ENCODE results near the gene IQCK. TPM values are rescaled to one million over a fixed set of nuclear protein-coding genes. Genes with fewer than 3 reads are reported as not detected.

IQCK gene
- total and polyA plus RNA-seq, 2 donors (not counting 3 experiments of a cell fraction or from before 2014, with no cell fraction given): 17.2 to 18.1 TPM

DNA sequence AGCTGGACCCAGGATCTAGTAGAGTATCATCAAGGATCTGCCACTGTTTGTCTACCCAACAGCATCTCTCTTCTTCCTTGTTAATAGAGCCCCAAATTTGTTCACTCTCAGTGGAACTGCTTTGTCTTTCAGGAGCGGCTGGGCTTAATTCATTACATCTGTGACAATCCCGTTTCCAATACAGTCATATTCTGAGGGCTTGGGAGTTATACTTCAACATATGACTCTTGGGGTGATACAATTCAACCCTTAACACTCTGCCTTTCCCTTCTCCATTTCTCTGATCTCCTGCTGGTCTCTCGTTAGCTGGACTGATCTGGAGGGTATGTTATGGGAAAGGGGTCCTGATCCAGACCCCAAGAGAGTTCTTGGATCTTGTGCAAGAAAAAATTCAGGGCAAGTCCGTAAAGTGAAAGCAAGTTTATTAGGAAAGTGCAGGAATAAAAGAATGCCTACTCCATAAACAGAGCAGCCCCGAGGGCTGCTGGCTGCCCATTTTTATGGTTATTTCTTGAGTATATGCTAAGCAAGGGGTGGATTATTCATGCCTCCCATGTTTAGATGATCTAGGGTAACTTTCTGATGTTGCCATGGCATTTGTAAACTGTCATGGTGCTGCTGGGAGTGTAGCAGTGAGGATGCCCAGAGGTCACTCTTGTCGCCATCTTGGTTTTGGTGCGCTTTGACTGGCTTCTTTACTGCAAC lies 42.4 kb downstream of the IQCK start:
- no peaks in the 10 kb centered on the region for H3K79me2 ChIP-seq (ENCODE audit: control insufficient read depth, insufficient read depth, low read length)
- ChIA-PET POLR2A (no interaction called here), CTCF (interaction anchor here (0.6 kb wide), 1 partner anchor 82 kb away, joined by 3 read pairs; no protein-coding TSS in a partner anchor)
- H3K9ac ChIP-seq (replicated peaks; ENCODE audit: extremely low read depth, insufficient read depth, low read length): no peak overlapping the region
- H3K9me3 ChIP-seq (replicated peaks; ENCODE audit: control insufficient read depth, insufficient read depth, low read length): no peaks in the 10 kb centered on the region
- intact Hi-C loops (cut with micrococcal nuclease) (no loop called here), dilution Hi-C loops (cut with MboI; ENCODE audit: extremely low pct_ligation_motif_present, low sequenced_read_pairs) (no loop called here)
- DNase-seq (ENCODE audit: low read depth, low spot score) (no peak), FAIRE-seq (no peak)
- H3K4me1 ChIP-seq (ENCODE audit: control insufficient read depth, extremely low read depth, insufficient read depth, low read length): peaks cover 8% of the 10 kb centered on the region
- H3K4me3 ChIP-seq (replicated peaks in 1 of 3; ENCODE audit: insufficient read depth in 1 of 3, low read depth in 1 of 3, low read length in 3 of 3): no peak overlapping the region
- no peak overlapping the region for H2AFZ ChIP-seq (ENCODE audit: low read depth, low read length)
- no peaks in the 10 kb centered on the region for H3K36me3 ChIP-seq (ENCODE audit: control insufficient read depth in 2 of 2, extremely low read depth in 1 of 2, insufficient read depth in 2 of 2, low read length in 2 of 2)
- TF ChIP-seq, protein P1, sequence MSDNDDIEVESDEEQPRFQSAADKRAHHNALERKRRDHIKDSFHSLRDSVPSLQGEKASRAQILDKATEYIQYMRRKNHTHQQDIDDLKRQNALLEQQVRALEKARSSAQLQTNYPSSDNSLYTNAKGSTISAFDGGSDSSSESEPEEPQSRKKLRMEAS (IDR thresholded peaks at IDR 0.05; ENCODE audit: insufficient read depth, insufficient read length): no peak
- no peak for TF ChIP-seq EZH2 (IDR thresholded peaks at IDR 0.05; ENCODE audit: borderline replicate concordance, low read depth, low read length, severe bottlenecking)
- no peak for TF ChIP-seq JUN (IDR thresholded peaks at IDR 0.05; ENCODE audit: borderline replicate concordance, insufficient read depth, insufficient read length, low read depth)
- TF ChIP-seq, protein P2, sequence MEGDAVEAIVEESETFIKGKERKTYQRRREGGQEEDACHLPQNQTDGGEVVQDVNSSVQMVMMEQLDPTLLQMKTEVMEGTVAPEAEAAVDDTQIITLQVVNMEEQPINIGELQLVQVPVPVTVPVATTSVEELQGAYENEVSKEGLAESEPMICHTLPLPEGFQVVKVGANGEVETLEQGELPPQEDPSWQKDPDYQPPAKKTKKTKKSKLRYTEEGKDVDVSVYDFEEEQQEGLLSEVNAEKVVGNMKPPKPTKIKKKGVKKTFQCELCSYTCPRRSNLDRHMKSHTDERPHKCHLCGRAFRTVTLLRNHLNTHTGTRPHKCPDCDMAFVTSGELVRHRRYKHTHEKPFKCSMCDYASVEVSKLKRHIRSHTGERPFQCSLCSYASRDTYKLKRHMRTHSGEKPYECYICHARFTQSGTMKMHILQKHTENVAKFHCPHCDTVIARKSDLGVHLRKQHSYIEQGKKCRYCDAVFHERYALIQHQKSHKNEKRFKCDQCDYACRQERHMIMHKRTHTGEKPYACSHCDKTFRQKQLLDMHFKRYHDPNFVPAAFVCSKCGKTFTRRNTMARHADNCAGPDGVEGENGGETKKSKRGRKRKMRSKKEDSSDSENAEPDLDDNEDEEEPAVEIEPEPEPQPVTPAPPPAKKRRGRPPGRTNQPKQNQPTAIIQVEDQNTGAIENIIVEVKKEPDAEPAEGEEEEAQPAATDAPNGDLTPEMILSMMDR (IDR thresholded peaks at IDR 0.05; ENCODE audit: extremely low read depth in 1 of 2, insufficient read depth in 1 of 2, low read depth in 1 of 2, low read length in 2 of 2): no peak
- no peak for TF ChIP-seq MYC (IDR thresholded peaks at IDR 0.05; ENCODE audit: low read depth, low read length)
- no peak for TF ChIP-seq POLR2A (IDR thresholded peaks at IDR 0.05; ENCODE audit: low read depth, low read length)
- no peak for TF ChIP-seq POLR2AphosphoS5 (IDR thresholded peaks at IDR 0.05; ENCODE audit: insufficient read depth, low read depth, low read length)
- TF ChIP-seq GATA2 (IDR thresholded peaks at IDR 0.05; ENCODE audit: insufficient read depth, insufficient read length, low read depth, low read length): no peak
- TF ChIP-seq FOS (IDR thresholded peaks at IDR 0.05; ENCODE audit: borderline replicate concordance, insufficient read depth, low read length): no peak
- H4K20me1 ChIP-seq (replicated peaks; ENCODE audit: control insufficient read depth, extremely low read depth, insufficient read depth, low read length): no peaks in the 10 kb centered on the region
- H3K27me3 ChIP-seq (ENCODE audit: control insufficient read depth in 2 of 2, insufficient read depth in 2 of 2, low read length in 2 of 2): no peaks in the 10 kb centered on the region
- no peaks in the 10 kb centered on the region for H3K9me1 ChIP-seq (replicated peaks; ENCODE audit: control insufficient read depth, extremely low read depth, insufficient read depth, low read length)
- H3K27ac ChIP-seq (ENCODE audit: insufficient read depth, low read depth, low read length): no peak overlapping the region
- no peak overlapping the region for H3K4me2 ChIP-seq (ENCODE audit: insufficient read depth, low read length)
- no TSS peak for BruUV-seq (replicated peaks)

Measured in endothelial cell of umbilical vein (primary cell).